SU-DHL-6 (cell line): ENCODE measurements around the gene ZBED5.
"Not testable (repeated sequence)": the region's sequence is repeated elsewhere in the genome, so short reads cannot be mapped to it uniquely, and the experiment has no call there.

Experiments
- CTCF ChIP-seq: fragments of 200-600 bp; sonication (generic); IDR thresholded peaks from one replicate; pipeline ENCODE4 v1.5.1; 2017; ENCODE audit warnings: antibody characterized with exemption, mild to moderate bottlenecking, low read length, moderate library complexity; ENCODE audit not compliant: insufficient read depth, poor library complexity, severe bottlenecking
- EZH2phosphoT487 ChIP-seq: fragments of 200-600 bp; sonication (generic), shearing (Covaris generic); conservative IDR thresholded peaks from 2 replicates; pipeline ENCODE4 v1.6.1; 2018; ENCODE audit warnings: mild to moderate bottlenecking, antibody characterized with exemption, low read length, moderate library complexity, mixed read lengths

- not testable (repeated sequence) for TF ChIP-seq CTCF, EZH2phosphoT487
Measured at GRCh38 chr11:10836884-10837283, 21.0 kb downstream of the ZBED5 start.
